Measurements from ENCODE around the gene OLFM3. TPM values are rescaled to one million over a fixed set of nuclear protein-coding genes. Genes with fewer than 3 reads are reported as not detected.

The OLFM3 gene
- total RNA-seq, 1 experiment from 2014 or later = not detected

GRCh38 chr1:102032534-102032933, 35.8 kb upstream of the OLFM3 start:
- BruUV-seq (replicated peaks) = no TSS peak
- no peaks in the 10 kb centered on the region for H4K20me1 ChIP-seq (ENCODE audit: insufficient read depth)
- DNase-seq (ENCODE audit: low read depth, low spot score) (no peak), ATAC-seq (no peak)
- H3K79me2 ChIP-seq (ENCODE audit: insufficient read depth, low read length) = no peaks in the 10 kb centered on the region
- H3K9me3 ChIP-seq (ENCODE audit: control insufficient read depth in 1 of 2, insufficient read depth in 1 of 2, low read depth in 1 of 2, low read length in 2 of 2) = no peaks in the 10 kb centered on the region; a peak in 1 of 4 replicates
- no peak overlapping the region for H3K4me3 ChIP-seq (replicated peaks in 1 of 2; ENCODE audit: low read depth in 1 of 2, low read length in 2 of 2)
- no peak overlapping the region for H3K4me2 ChIP-seq (ENCODE audit: low read length)
- no peaks in the 10 kb centered on the region for H3K36me3 ChIP-seq (ENCODE audit: control insufficient read depth in 1 of 2, insufficient read depth in 2 of 2, low read length in 2 of 2)
- ChIA-PET CTCF (no interaction called here), POLR2A (no interaction called here), RAD21 (ENCODE audit: low non-redundant PET in 1 of 2, low total read pairs in 2 of 2, uncharacterized antibody in 2 of 2, unreplicated experiment in 2 of 2) (no interaction called here)
- H3K27me3 ChIP-seq (ENCODE audit: insufficient read depth, low read length) = no peaks in the 10 kb centered on the region
- no peaks in the 10 kb centered on the region for H3K4me1 ChIP-seq (ENCODE audit: control insufficient read depth in 1 of 2, insufficient read depth in 2 of 2, low read length in 2 of 2)
- TF ChIP-seq TCF7L2 (IDR thresholded peaks at IDR 0.05; ENCODE audit: borderline replicate concordance, extremely low read depth, insufficient read depth, insufficient read length) (no peak), EZH2 (IDR thresholded peaks at IDR 0.05) (no peak), FOSL1 (IDR thresholded peaks at IDR 0.05; ENCODE audit: low read depth) (no peak), ZFX (IDR thresholded peaks at IDR 0.05) (no peak), YY1 (IDR thresholded peaks at IDR 0.05; ENCODE audit: extremely low read depth, insufficient replicate concordance, low read depth, low read length) (no peak), SP1 (IDR thresholded peaks at IDR 0.05; ENCODE audit: low read depth) (no peak), ATF3 (IDR thresholded peaks at IDR 0.05) (no peak), POLR2A (IDR thresholded peaks at IDR 0.05; ENCODE audit: borderline replicate concordance, extremely low read depth, insufficient read depth, insufficient read length) (no peak), ZBTB33 (IDR thresholded peaks at IDR 0.05; ENCODE audit: extremely low read depth, insufficient replicate concordance, low read length) (no peak), POLR2AphosphoS5 (IDR thresholded peaks at IDR 0.05; ENCODE audit: low read depth, low read length) (no peak), CTCF (IDR thresholded peaks at IDR 0.05 in 2 of 3, conservative IDR thresholded peaks at IDR 0.05 in 1 of 3; ENCODE audit: borderline replicate concordance in 1 of 3, insufficient read depth in 1 of 3, low read depth in 2 of 3, low read length in 2 of 3) (no peak), MAX (IDR thresholded peaks at IDR 0.05) (no peak), JUND (IDR thresholded peaks at IDR 0.05) (no peak)
- H3K9ac ChIP-seq (ENCODE audit: low read length) = no peak overlapping the region
- H3K27ac ChIP-seq (ENCODE audit: low read depth, low read length) = no peak overlapping the region
- H2AFZ ChIP-seq (ENCODE audit: low read depth, low read length, poor library complexity, severe bottlenecking) = no peak overlapping the region
- no peaks in the 10 kb centered on the region for H3K9me2 ChIP-seq (ENCODE audit: insufficient read depth)
- intact Hi-C loops (cut with micrococcal nuclease) = no loop called here
